GM23338 (cell line): ENCODE data around the gene APOBEC2.

Experiments
- EZH2 ChIP-seq: fragments of 200-600 bp; sonication (generic); IDR thresholded peaks from one replicate; pipeline ENCODE4 v1.8.0; 2017; ENCODE audit warnings: antibody characterized with exemption, mild to moderate bottlenecking, low read depth; ENCODE audit not compliant: unreplicated experiment
- TF ChIP-seq, protein P1 (sequence below), 2 experiments: fragments of 200-600 bp in 1 of 2; sonication (generic) in 1 of 2; conservative IDR thresholded peaks; 2 replicates each; pipeline versions ENCODE4 v1.5.1 to v1.6.1; 2016 to 2017; ENCODE audit warnings: antibody characterized with exemption in 2 of 2, low read depth in 2 of 2, mild to moderate bottlenecking in 2 of 2, moderate library complexity in 1 of 2
- TF ChIP-seq, protein P2 (sequence below): IDR thresholded peaks from 2 replicates; pipeline ENCODE4 v1.6.1; 2016; ENCODE audit warnings: antibody characterized with exemption
- TF ChIP-seq, protein P3 (sequence below): IDR thresholded peaks from one replicate; pipeline ENCODE4 v1.6.1; 2018; ENCODE audit warnings: antibody characterized with exemption; ENCODE audit not compliant: unreplicated experiment

DNA sequence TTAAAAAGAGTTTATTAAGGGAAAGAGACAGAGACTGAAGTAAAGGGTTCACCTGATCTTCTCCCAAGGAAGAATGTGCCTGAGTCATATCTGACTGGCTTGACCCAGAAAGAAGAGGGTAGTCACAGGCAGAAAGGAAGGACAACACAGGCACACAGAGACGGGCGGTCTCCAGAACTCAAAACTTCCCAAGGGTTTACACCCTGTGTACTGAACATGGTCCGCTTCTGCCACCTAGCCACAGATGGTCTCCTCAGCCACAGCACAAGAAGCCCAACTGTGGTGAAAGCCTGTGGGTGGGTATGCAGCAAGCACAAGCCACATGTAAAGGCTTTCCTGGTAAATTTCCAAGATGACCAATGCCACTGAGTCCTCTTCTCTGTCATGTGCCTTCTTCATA, 31.2 kb upstream of the APOBEC2 start:
- TF ChIP-seq, protein P1, sequence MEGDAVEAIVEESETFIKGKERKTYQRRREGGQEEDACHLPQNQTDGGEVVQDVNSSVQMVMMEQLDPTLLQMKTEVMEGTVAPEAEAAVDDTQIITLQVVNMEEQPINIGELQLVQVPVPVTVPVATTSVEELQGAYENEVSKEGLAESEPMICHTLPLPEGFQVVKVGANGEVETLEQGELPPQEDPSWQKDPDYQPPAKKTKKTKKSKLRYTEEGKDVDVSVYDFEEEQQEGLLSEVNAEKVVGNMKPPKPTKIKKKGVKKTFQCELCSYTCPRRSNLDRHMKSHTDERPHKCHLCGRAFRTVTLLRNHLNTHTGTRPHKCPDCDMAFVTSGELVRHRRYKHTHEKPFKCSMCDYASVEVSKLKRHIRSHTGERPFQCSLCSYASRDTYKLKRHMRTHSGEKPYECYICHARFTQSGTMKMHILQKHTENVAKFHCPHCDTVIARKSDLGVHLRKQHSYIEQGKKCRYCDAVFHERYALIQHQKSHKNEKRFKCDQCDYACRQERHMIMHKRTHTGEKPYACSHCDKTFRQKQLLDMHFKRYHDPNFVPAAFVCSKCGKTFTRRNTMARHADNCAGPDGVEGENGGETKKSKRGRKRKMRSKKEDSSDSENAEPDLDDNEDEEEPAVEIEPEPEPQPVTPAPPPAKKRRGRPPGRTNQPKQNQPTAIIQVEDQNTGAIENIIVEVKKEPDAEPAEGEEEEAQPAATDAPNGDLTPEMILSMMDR (conservative IDR thresholded peaks at IDR 0.05; ENCODE audit: low read depth in 2 of 2), result peak in 1 of 2 experiments; percentile 70; a peak in 2 of 4 replicates
- TF ChIP-seq EZH2, result no peak
- TF ChIP-seq, protein P2, sequence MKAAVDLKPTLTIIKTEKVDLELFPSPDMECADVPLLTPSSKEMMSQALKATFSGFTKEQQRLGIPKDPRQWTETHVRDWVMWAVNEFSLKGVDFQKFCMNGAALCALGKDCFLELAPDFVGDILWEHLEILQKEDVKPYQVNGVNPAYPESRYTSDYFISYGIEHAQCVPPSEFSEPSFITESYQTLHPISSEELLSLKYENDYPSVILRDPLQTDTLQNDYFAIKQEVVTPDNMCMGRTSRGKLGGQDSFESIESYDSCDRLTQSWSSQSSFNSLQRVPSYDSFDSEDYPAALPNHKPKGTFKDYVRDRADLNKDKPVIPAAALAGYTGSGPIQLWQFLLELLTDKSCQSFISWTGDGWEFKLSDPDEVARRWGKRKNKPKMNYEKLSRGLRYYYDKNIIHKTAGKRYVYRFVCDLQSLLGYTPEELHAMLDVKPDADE, result no peak
- TF ChIP-seq, protein P3, sequence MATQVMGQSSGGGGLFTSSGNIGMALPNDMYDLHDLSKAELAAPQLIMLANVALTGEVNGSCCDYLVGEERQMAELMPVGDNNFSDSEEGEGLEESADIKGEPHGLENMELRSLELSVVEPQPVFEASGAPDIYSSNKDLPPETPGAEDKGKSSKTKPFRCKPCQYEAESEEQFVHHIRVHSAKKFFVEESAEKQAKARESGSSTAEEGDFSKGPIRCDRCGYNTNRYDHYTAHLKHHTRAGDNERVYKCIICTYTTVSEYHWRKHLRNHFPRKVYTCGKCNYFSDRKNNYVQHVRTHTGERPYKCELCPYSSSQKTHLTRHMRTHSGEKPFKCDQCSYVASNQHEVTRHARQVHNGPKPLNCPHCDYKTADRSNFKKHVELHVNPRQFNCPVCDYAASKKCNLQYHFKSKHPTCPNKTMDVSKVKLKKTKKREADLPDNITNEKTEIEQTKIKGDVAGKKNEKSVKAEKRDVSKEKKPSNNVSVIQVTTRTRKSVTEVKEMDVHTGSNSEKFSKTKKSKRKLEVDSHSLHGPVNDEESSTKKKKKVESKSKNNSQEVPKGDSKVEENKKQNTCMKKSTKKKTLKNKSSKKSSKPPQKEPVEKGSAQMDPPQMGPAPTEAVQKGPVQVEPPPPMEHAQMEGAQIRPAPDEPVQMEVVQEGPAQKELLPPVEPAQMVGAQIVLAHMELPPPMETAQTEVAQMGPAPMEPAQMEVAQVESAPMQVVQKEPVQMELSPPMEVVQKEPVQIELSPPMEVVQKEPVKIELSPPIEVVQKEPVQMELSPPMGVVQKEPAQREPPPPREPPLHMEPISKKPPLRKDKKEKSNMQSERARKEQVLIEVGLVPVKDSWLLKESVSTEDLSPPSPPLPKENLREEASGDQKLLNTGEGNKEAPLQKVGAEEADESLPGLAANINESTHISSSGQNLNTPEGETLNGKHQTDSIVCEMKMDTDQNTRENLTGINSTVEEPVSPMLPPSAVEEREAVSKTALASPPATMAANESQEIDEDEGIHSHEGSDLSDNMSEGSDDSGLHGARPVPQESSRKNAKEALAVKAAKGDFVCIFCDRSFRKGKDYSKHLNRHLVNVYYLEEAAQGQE, result no peak
